Body of pancreas (tissue), 4 donors: ENCODE data around the gene RNF215. TPM values are rescaled to one million over a fixed set of nuclear protein-coding genes. Genes with fewer than 3 reads are reported as not detected.
"Not testable (repeated sequence)": the region's sequence is repeated elsewhere in the genome, so short reads cannot be mapped to it uniquely, and the experiment has no call there.

Experiments used
- ATAC-seq: fragments of 150-250 bp; one replicate; pipeline ENCODE4 v1.9.1; 2016
- DNase-seq, 4 donors: peaks; one replicate each; pipeline ENCODE4 v3.0.0-alpha.2; 2019
- H3K27ac ChIP-seq, 4 donors: fragments of 200-600 bp; sonication (generic); 1 replicate in 3 of 4; 2 replicates in 1 of 4; pipeline versions ENCODE4 v1.5.1 to v1.6.1; 2016 to 2019; ENCODE audit warnings: mild to moderate bottlenecking in 1 of 4, mixed read lengths in 1 of 4, moderate library complexity in 1 of 4
- H3K27me3 ChIP-seq, 2 donors: fragments of 200-600 bp; sonication (generic); one replicate each; pipeline ENCODE4 v1.6.0; 2016; ENCODE audit warnings: mild to moderate bottlenecking in 1 of 2
- H3K36me3 ChIP-seq, 2 donors: fragments of 200-600 bp; sonication (generic); replicated peaks in 1 of 2; 2 replicates each; pipeline ENCODE4 v1.5.1; 2016; ENCODE audit warnings: low read depth in 2 of 2; ENCODE audit not compliant: insufficient read depth in 1 of 2
- H3K4me1 ChIP-seq: fragments of 200-600 bp; sonication (generic); one replicate; pipeline ENCODE4 v1.6.0; 2016
- H3K4me3 ChIP-seq, 2 donors: fragments of 200-600 bp; sonication (generic); 1 replicate in 1 of 2; 2 replicates in 1 of 2; pipeline ENCODE4 v1.5.1; 2016 to 2019
- H3K9me3 ChIP-seq, 3 donors: fragments of 200-600 bp; sonication (generic); 1 replicate in 2 of 3; 2 replicates in 1 of 3; pipeline ENCODE4 v1.5.1; 2016
- CTCF ChIP-seq, 7 experiments: fragments of 450-650 bp in 4 of 7; fragments of 200-600 bp in 3 of 7; sonication (generic) in 3 of 7; IDR thresholded peaks; one replicate each; pipeline ENCODE4 v1.5.1; 2016 to 2019; ENCODE audit warnings: antibody characterized with exemption in 7 of 7
- POLR2A ChIP-seq, 3 donors: fragments of 450-650 bp; IDR thresholded peaks; one replicate each; pipeline ENCODE4 v1.6.1; 2016; ENCODE audit warnings: antibody characterized with exemption in 3 of 3, mild to moderate bottlenecking in 2 of 3
- WGBS, 2 donors: methylation state at CpG; one replicate each; pipeline ENCODE4 v1.1.5; 2017; 5-methylcytosine and 5-hydroxymethylcytosine counted together
- intact Hi-C: fragments of 100-400 bp; cut with DNase I; formaldehyde crosslinking; loops from one replicate; pipeline ENCODE4 v1.15.1; 2023
- total RNA-seq, 2 donors: library from RNA; depleted of rRNA; stranded (reverse); fragments of >200 nt; gene quantifications; one replicate each; pipeline ENCODE4 v1.1.0, GENCODE V29; 2016

Gene RNF215
- total RNA-seq, 2 donors from 2014 or later: 13.8 to 14.0 TPM

GRCh38 chr22:30402028-30402765 is 15.0 kb upstream of the RNF215 start:
- Histone ChIP-seq H3K27ac (no peak overlapping the region), H3K4me3 (no peak overlapping the region), H3K36me3 (no peaks in the 10 kb centered on the region), H3K27me3 (no peaks in the 10 kb centered on the region), H3K4me1 (peaks cover 13% of the 10 kb centered on the region), H3K9me3 (no peaks in the 10 kb centered on the region)
- no peak for TF ChIP-seq POLR2A (IDR thresholded peaks at IDR 0.05)
- no peak for TF ChIP-seq CTCF (IDR thresholded peaks at IDR 0.05)
- ATAC-seq (no peak), DNase-seq (no peak)
- WGBS, 2 donors: 66 to 73% methylated on average over 4 to 5 of the region's 5 CpGs
- intact Hi-C loops: no loop called here

GRCh38 chr22:30401024-30401423 is 13.8 kb upstream of the RNF215 start:
- H3K36me3 ChIP-seq, ATAC-seq, H3K27me3 ChIP-seq, H3K9me3 ChIP-seq, DNase-seq, H3K4me3 ChIP-seq, H3K27ac ChIP-seq, intact Hi-C loops: not testable (repeated sequence)
- WGBS, 2 donors: 97 to 98% methylated on average over 3 of the region's 3 CpGs
- H3K4me1 ChIP-seq: peaks cover 23% of the 10 kb centered on the region

DNA sequence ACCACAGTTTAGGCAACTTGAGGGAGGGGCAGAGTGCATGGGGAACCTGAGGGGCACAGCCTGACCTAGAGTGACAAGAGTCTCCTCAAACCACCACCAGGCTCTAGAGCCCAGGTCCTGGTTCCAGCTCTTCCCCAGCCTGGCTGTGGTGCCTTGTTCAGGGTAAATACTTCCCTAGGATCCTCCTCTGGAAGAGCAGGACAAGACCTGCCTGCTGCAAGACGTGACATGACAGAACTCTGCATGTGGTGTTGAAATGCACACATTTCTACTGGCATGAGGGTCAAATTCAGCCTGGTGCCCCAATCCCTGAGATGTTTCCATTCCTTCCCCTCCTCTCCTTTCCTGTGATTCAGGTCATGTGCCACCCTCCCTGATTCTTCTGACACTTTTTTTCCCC is 12.9 kb upstream of the RNF215 start:
- no peak for DNase-seq
- Histone ChIP-seq H3K4me3 (no peak overlapping the region), H3K27me3 (no peaks in the 10 kb centered on the region), H3K36me3 (no peaks in the 10 kb centered on the region), H3K4me1 (peaks cover 23% of the 10 kb centered on the region), H3K9me3 (no peaks in the 10 kb centered on the region), H3K27ac (no peak overlapping the region)
- ATAC-seq: no peak
- intact Hi-C loops: no loop called here
- 86 to 88% methylated on average over 1 of the region's 1 CpG for WGBS, 2 donors
- TF ChIP-seq CTCF (IDR thresholded peaks at IDR 0.05) (no peak), POLR2A (IDR thresholded peaks at IDR 0.05) (no peak)

DNA sequence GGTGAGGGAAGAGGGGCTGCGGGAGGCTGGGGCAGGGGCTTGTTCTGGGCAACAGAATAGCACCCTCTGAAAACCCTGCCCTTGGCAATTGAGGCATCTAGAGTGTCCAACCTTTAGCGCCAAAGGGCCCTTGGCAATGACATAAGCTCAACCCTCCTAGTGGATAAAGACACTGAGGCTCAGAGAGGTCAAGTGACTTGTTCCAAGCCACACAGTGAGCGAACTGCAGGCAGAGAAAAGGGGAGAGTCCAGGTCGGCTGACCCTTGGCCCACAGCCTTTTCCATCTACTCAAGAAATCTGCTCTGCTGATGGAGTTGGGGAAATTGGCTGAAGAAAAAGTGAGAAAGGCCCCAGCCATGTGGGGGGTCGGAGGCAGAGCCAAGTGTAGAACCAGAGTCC is 12.5 kb upstream of the RNF215 start:
- Histone ChIP-seq H3K9me3 (no peaks in the 10 kb centered on the region), H3K4me1 (peaks cover 23% of the 10 kb centered on the region), H3K27me3 (no peaks in the 10 kb centered on the region), H3K27ac (no peak overlapping the region), H3K36me3 (no peaks in the 10 kb centered on the region), H3K4me3 (no peak overlapping the region)
- DNase-seq (no peak), ATAC-seq (no peak)
- intact Hi-C loops: no loop called here
- TF ChIP-seq POLR2A (IDR thresholded peaks at IDR 0.05): no peak
- no peak for TF ChIP-seq CTCF (IDR thresholded peaks at IDR 0.05)
- 72 to 87% methylated on average over 5 of the region's 5 CpGs for WGBS, 2 donors

GRCh38 chr22:30398685-30399680 is 11.8 kb upstream of the RNF215 start:
- intact Hi-C loops: no loop called here
- H3K4me1 ChIP-seq: peaks cover 23% of the 10 kb centered on the region
- no peak overlapping the region for H3K4me3 ChIP-seq
- H3K9me3 ChIP-seq: no peaks in the 10 kb centered on the region
- DNase-seq (no peak), ATAC-seq (no peak)
- WGBS, 2 donors: 59 to 69% methylated on average over 22 to 25 of the region's 25 CpGs
- H3K27ac ChIP-seq: no peak overlapping the region
- no peaks in the 10 kb centered on the region for H3K36me3 ChIP-seq
- TF ChIP-seq CTCF (IDR thresholded peaks at IDR 0.05): no peak
- no peak for TF ChIP-seq POLR2A (IDR thresholded peaks at IDR 0.05)
- no peaks in the 10 kb centered on the region for H3K27me3 ChIP-seq
